Measurements from ENCODE around the gene DNAI1. TPM values are rescaled to one million over a fixed set of nuclear protein-coding genes. Genes with fewer than 3 reads are reported as not detected.

Gene DNAI1
- total and polyA plus RNA-seq, 10 of the 15 experiments (the other 5 are each of a cell fraction or from before 2014, with no cell fraction given), result not detected

DNA sequence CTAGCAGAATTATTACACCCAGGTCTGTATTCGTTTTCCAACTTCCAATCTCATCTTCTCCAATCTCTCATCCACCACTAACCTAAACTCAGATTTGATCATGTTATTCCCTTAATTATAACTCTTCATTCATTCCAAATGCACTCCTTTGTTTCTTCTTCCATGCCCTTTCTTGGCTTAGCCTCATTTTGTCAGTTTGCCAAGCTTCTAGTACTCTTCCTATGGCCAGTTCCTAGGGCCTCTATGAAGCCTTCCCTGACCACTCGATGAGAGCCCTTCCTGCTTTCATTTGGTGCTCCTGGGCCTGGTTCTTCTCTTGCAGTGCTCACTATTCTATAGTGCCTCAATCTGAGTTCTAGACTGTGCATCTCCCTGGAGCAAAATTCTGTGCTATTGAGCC, 6.0 kb upstream of the DNAI1 start:
- H3K9me3 ChIP-seq (replicated peaks; ENCODE audit: control insufficient read depth, insufficient read depth, low read length), result no peaks in the 10 kb centered on the region; the same call in 2 of the 3 replicates
- in situ Hi-C loops (cut with MboI), result no loop called here
- SMC1A ChIA-PET (ENCODE audit: uncharacterized antibody, unreplicated experiment), result no interaction called here
- H4K20me1 ChIP-seq (ENCODE audit: control insufficient read depth, insufficient read depth), result peaks cover 6% of the 10 kb centered on the region; the same call in 1 of the 2 replicates
- H3K27ac ChIP-seq (ENCODE audit: control insufficient read depth, insufficient read depth), result no peak overlapping the region
- intact Hi-C loops (cut with micrococcal nuclease; ENCODE audit: unreplicated experiment), result no loop called here
- H3K27me3 ChIP-seq (replicated peaks in 1 of 2; ENCODE audit: control insufficient read depth in 2 of 2, insufficient read depth in 2 of 2, low read length in 1 of 2), result peaks cover 3 to 5% of the 10 kb centered on the region in 2 experiments; a peak in 2 of 4 replicates
- peaks cover 8% of the 10 kb centered on the region; the same call in 1 of the 2 replicates for H3K4me1 ChIP-seq (ENCODE audit: control insufficient read depth, insufficient read depth, low read length)
- no peaks in the 10 kb centered on the region for H3K36me3 ChIP-seq (ENCODE audit: control insufficient read depth in 2 of 2, insufficient read depth in 2 of 2, low read length in 1 of 2)
- ATAC-seq (no peak), DNase-seq (ENCODE audit: low read depth, low spot score) (no peak), FAIRE-seq (no peak)
- CTCF ChIA-PET, result interaction anchor here (1.5 kb wide), 1 partner anchor 14 kb away, joined by 5 read pairs; no protein-coding TSS in a partner anchor
- no peak overlapping the region for H2AFZ ChIP-seq (ENCODE audit: control insufficient read depth, low read depth, low read length)
- RAD21 ChIA-PET (ENCODE audit: unreplicated experiment), result no interaction called here
- H3K79me2 ChIP-seq (ENCODE audit: control insufficient read depth, insufficient read depth, low read length), result no peaks in the 10 kb centered on the region
- POLR2A ChIA-PET, result no interaction called here
- BruUV-seq (replicated peaks), result no TSS peak
- no peak overlapping the region for H3K4me2 ChIP-seq (ENCODE audit: control insufficient read depth, insufficient read depth)
- WGBS (ENCODE audit: insufficient coverage, insufficient replicate concordance, low lambda C conversion rate, missing lambda C conversion rate), result 41% methylated on average over 2 of the region's 2 CpGs
- H3K4me3 ChIP-seq, result no peak overlapping the region
- no peak overlapping the region for H3K9ac ChIP-seq (ENCODE audit: control insufficient read depth, insufficient read depth, low read length)
- TF ChIP-seq CHD2 (IDR thresholded peaks at IDR 0.05; ENCODE audit: borderline replicate concordance, low read depth, low read length) (no peak), ZNF622 (IDR thresholded peaks at IDR 0.05) (no peak), ASH2L (IDR thresholded peaks at IDR 0.05; ENCODE audit: borderline replicate concordance, low read depth) (no peak), MXI1 (IDR thresholded peaks at IDR 0.05; ENCODE audit: low read depth, low read length) (no peak), MEF2B (IDR thresholded peaks at IDR 0.05; ENCODE audit: partially characterized antibody, poor library complexity, severe bottlenecking) (no peak), NFXL1 (IDR thresholded peaks at IDR 0.05; ENCODE audit: borderline replicate concordance) (no peak)
- TF ChIP-seq, protein P1, sequence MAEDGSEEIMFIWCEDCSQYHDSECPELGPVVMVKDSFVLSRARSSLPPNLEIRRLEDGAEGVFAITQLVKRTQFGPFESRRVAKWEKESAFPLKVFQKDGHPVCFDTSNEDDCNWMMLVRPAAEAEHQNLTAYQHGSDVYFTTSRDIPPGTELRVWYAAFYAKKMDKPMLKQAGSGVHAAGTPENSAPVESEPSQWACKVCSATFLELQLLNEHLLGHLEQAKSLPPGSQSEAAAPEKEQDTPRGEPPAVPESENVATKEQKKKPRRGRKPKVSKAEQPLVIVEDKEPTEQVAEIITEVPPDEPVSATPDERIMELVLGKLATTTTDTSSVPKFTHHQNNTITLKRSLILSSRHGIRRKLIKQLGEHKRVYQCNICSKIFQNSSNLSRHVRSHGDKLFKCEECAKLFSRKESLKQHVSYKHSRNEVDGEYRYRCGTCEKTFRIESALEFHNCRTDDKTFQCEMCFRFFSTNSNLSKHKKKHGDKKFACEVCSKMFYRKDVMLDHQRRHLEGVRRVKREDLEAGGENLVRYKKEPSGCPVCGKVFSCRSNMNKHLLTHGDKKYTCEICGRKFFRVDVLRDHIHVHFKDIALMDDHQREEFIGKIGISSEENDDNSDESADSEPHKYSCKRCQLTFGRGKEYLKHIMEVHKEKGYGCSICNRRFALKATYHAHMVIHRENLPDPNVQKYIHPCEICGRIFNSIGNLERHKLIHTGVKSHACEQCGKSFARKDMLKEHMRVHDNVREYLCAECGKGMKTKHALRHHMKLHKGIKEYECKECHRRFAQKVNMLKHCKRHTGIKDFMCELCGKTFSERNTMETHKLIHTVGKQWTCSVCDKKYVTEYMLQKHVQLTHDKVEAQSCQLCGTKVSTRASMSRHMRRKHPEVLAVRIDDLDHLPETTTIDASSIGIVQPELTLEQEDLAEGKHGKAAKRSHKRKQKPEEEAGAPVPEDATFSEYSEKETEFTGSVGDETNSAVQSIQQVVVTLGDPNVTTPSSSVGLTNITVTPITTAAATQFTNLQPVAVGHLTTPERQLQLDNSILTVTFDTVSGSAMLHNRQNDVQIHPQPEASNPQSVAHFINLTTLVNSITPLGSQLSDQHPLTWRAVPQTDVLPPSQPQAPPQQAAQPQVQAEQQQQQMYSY (CRISPR knock-in tag; IDR thresholded peaks at IDR 0.05), result no peak

Measured in GM12878 (cell line).